Spleen (tissue), 11 donors: ENCODE measurements around the gene SHC3. TPM values are rescaled to one million over a fixed set of nuclear protein-coding genes. Genes with fewer than 3 reads are reported as not detected.

ENCODE experiments used
- DNase-seq: peaks from one replicate; pipeline ENCODE4 v3.0.0-alpha.2; 2020
- H3K27ac ChIP-seq, 8 donors: fragments of 200-600 bp; sonication (generic) in 7 of 8; 1 replicate in 4 of 8; 2 replicates in 4 of 8; pipeline versions ENCODE4 v1.5.0 to v1.8.0; 2016 to 2021; ENCODE audit warnings: inconsistent platforms in 4 of 8, mild to moderate bottlenecking in 4 of 8, moderate library complexity in 1 of 8
- H3K27me3 ChIP-seq, 7 donors: fragments of 200-600 bp; sonication (generic) in 6 of 7; replicated peaks in 1 of 7; 1 replicate in 4 of 7; 2 replicates in 3 of 7; pipeline versions ENCODE4 v1.5.0 to v1.8.0; 2016 to 2021; ENCODE audit warnings: inconsistent platforms in 3 of 7, mild to moderate bottlenecking in 1 of 7
- H3K36me3 ChIP-seq, 6 donors: fragments of 200-600 bp; sonication (generic) in 5 of 6; 1 replicate in 4 of 6; 2 replicates in 2 of 6; pipeline versions ENCODE4 v1.5.0 to v1.8.0; 2016 to 2021; ENCODE audit warnings: inconsistent platforms in 2 of 6
- H3K4me1 ChIP-seq, 6 donors: fragments of 200-600 bp; sonication (generic) in 5 of 6; 1 replicate in 3 of 6; 2 replicates in 3 of 6; pipeline versions ENCODE4 v1.5.0 to v1.8.0; 2016 to 2021; ENCODE audit warnings: inconsistent platforms in 3 of 6
- H3K4me3 ChIP-seq, 8 donors: fragments of 200-600 bp; sonication (generic) in 7 of 8; 1 replicate in 4 of 8; 2 replicates in 4 of 8; pipeline versions ENCODE4 v1.5.0 to v1.8.0; 2016 to 2021; ENCODE audit warnings: inconsistent platforms in 4 of 8, mild to moderate bottlenecking in 4 of 8, moderate library complexity in 2 of 8
- H3K9me3 ChIP-seq, 8 donors: fragments of 200-600 bp; sonication (generic) in 7 of 8; 1 replicate in 4 of 8; 2 replicates in 4 of 8; pipeline versions ENCODE4 v1.5.0 to v1.8.0; 2016 to 2021; ENCODE audit warnings: inconsistent platforms in 4 of 8
- CTCF ChIP-seq, 11 experiments: fragments of 200-600 bp in 7 of 11; fragments of 450-650 bp in 4 of 11; sonication (generic) in 4 of 11; IDR thresholded peaks in 8 of 11; conservative IDR thresholded peaks in 3 of 11; 1 replicate in 7 of 11; 2 replicates in 4 of 11; pipeline versions ENCODE4 v1.4.0 to v1.8.0; 2016 to 2021; ENCODE audit warnings: antibody characterized with exemption in 11 of 11, inconsistent platforms in 4 of 11, mild to moderate bottlenecking in 1 of 11
- POLR2A ChIP-seq, 3 donors: fragments of 450-650 bp; IDR thresholded peaks; one replicate each; pipeline ENCODE4 v1.5.1; 2017; ENCODE audit warnings: antibody characterized with exemption in 3 of 3, mild to moderate bottlenecking in 1 of 3
- POLR2AphosphoS5 ChIP-seq, 3 donors: sonication (generic); formaldehyde crosslinking; IDR thresholded peaks; one replicate each; pipeline ENCODE4 v1.5.1; 2017; ENCODE audit warnings: antibody characterized with exemption in 3 of 3
- WGBS, 5 donors: extraction: QIAGEN DNeasy Blood & Tissue Kit in 3 of 5; methylation state at CpG; one replicate each; pipeline versions ENCODE4 v1.1.5 to v1.1.7; 2013 to 2018; 5-methylcytosine and 5-hydroxymethylcytosine counted together
- intact Hi-C: fragments of 100-400 bp; cut with DNase I; formaldehyde crosslinking; loops from one replicate; pipeline ENCODE4 v1.15.0; 2023; ENCODE audit warnings: low total_unique reads
- polyA plus RNA-seq, 3 donors: library from polyadenylated mRNA; stranded (reverse); fragments of 200-250 nt; gene quantifications; one replicate each; pipeline ENCODE4 v1.2.1, GENCODE V29; 2013
- total RNA-seq, 7 donors: library from RNA; depleted of rRNA in 3 of 7; stranded (reverse); fragments of >200 nt in 3 of 7; fragmentation: NEBNext Ultra II Directional in 4 of 7; extraction: Animal tissue kit (Norgen Biotek cat#: 25700) in 4 of 7; gene quantifications; one replicate each; pipeline versions ENCODE4 v1.1.0 to v1.2.1, GENCODE V29; 2016 to 2021
- donor health status: healthy with polysubstance abuse.
- donor health status: DM: no; HTN: no; CAD: no; lungs with moderate emphysema.
- donor health status: DM: no; HTN: no; CAD: no.
- donor health status: Bipolar disorder and iron deficiency.
- donor health status: healthy.
- donor health status: DM: no; HTN: no; CAD: no.
- donor health status: DM: yes; HTN: yes; CAD: no.

The SHC3 gene
- total and polyA plus RNA-seq, 10 donors: 0.03 to 0.70 (median 0.07) TPM; not detected in 1

- H3K27ac ChIP-seq: peak overlapping the region in 7 of 8 donors; percentile 1 to 75 (median 57)
- TF ChIP-seq POLR2A (IDR thresholded peaks at IDR 0.05) (no peak), CTCF (IDR thresholded peaks at IDR 0.05 in 8 of 11, conservative IDR thresholded peaks at IDR 0.05 in 3 of 11) (no peak), POLR2AphosphoS5 (IDR thresholded peaks at IDR 0.05) (peak; percentile 29 to 76 (median 72))
- H3K4me1 ChIP-seq: peaks cover 12 to 42% (median 31%) of the 10 kb centered on the region in 6 donors
- H3K9me3 ChIP-seq: no peaks in the 10 kb centered on the region
- peak overlapping the region in 7 of 8 donors; percentile 11 to 60 (median 29) for H3K4me3 ChIP-seq
- intact Hi-C loops: no loop called here
- WGBS, 5 donors: 1 to 2% (median 2%) methylated on average over 35 of the region's 35 CpGs
- H3K36me3 ChIP-seq: no peaks in the 10 kb centered on the region
- DNase-seq: peak; percentile 83
- peaks cover 0 to 66% (median 36%) of the 10 kb centered on the region in 7 donors for H3K27me3 ChIP-seq
These were observed 1.5 kb upstream of the SHC3 start for GRCh38 chr9:89179895-89180734.

GRCh38 chr9:89179540-89179894, 899 bp upstream of the SHC3 start:
- intact Hi-C loops: no loop called here
- peak overlapping the region in 7 of 8 donors; percentile 11 to 60 (median 29) for H3K4me3 ChIP-seq
- peak overlapping the region in 5 of 8 donors; percentile 55 to 75 (median 66) for H3K27ac ChIP-seq
- peaks cover 0 to 72% (median 40%) of the 10 kb centered on the region in 7 donors for H3K27me3 ChIP-seq
- no peaks in the 10 kb centered on the region for H3K36me3 ChIP-seq
- 28 to 38% (median 32%) methylated on average over 4 of the region's 4 CpGs for WGBS, 5 donors
- no peak for TF ChIP-seq POLR2A (IDR thresholded peaks at IDR 0.05)
- TF ChIP-seq POLR2AphosphoS5 (IDR thresholded peaks at IDR 0.05): no peak
- no peak for TF ChIP-seq CTCF (IDR thresholded peaks at IDR 0.05 in 8 of 11, conservative IDR thresholded peaks at IDR 0.05 in 3 of 11)
- no peaks in the 10 kb centered on the region for H3K9me3 ChIP-seq
- no peak for DNase-seq
- H3K4me1 ChIP-seq: peaks cover 12 to 42% (median 31%) of the 10 kb centered on the region in 6 donors

GRCh38 chr9:89178830-89179539, 367 bp upstream of the SHC3 start:
- Histone ChIP-seq H3K27me3 (peaks cover 0 to 77% (median 43%) of the 10 kb centered on the region in 7 donors), H3K9me3 (no peaks in the 10 kb centered on the region), H3K36me3 (no peaks in the 10 kb centered on the region), H3K4me1 (peaks cover 12 to 42% (median 31%) of the 10 kb centered on the region in 6 donors), H3K27ac (no peak overlapping the region), H3K4me3 (peak overlapping the region in 3 of 8 donors; percentile 25 to 60 (median 26))
- intact Hi-C loops: no loop called here
- no peak for TF ChIP-seq POLR2A (IDR thresholded peaks at IDR 0.05)
- TF ChIP-seq CTCF (IDR thresholded peaks at IDR 0.05 in 8 of 11, conservative IDR thresholded peaks at IDR 0.05 in 3 of 11): no peak
- TF ChIP-seq POLR2AphosphoS5 (IDR thresholded peaks at IDR 0.05): no peak
- 41 to 53% (median 45%) methylated on average over 11 of the region's 11 CpGs for WGBS, 5 donors
- no peak for DNase-seq
